Epithelial cell of proximal tubule (primary cell): ENCODE results near the gene CDH23. TPM values are rescaled to one million over a fixed set of nuclear protein-coding genes. Genes with fewer than 3 reads are reported as not detected.

Source experiments
- DNase-seq: peaks from one replicate; pipeline ENCODE4 v3.0.0-alpha.2; 2011; ENCODE audit warnings: low read depth
- H3K4me3 ChIP-seq: 2 replicates; pipeline ENCODE4 v1.5.1; 2011; ENCODE audit warnings: low read depth, mild to moderate bottlenecking, low read length
- total RNA-seq: library from RNA; depleted of rRNA; stranded (reverse); fragments of >200 nt; gene quantifications from 2 replicates; pipeline ENCODE4 v1.2.3, GENCODE V29; 2015
- TF ChIP-seq, protein P1 (sequence below): conservative IDR thresholded peaks from 2 replicates; pipeline ENCODE4 v1.5.1; 2012; ENCODE audit warnings: low read depth, mild to moderate bottlenecking, low read length

The CDH23 gene
- total RNA-seq, 1 donor from 2014 or later = under 0.01 TPM

DNA sequence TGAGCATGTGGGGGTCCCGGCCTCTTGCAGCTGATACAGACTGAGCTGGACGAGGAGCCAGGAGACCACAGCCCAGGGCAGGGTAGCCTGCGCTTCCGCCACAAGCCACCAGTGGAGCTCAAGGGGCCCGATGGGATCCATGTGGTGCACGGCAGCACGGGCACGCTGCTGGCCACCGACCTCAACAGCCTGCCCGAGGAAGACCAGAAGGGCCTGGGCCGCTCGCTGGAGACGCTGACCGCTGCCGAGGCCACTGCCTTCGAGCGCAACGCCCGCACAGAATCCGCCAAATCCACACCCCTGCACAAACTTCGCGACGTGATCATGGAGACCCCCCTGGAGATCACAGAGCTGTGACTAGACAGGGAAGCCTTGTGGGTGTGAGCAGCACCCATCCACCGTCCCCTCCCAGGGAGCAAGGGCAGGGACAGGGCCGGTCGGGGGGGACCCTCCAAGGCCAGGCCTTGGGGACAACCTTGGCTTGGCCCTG lies 418.2 kb downstream of the CDH23 start:
- TF ChIP-seq, protein P1, sequence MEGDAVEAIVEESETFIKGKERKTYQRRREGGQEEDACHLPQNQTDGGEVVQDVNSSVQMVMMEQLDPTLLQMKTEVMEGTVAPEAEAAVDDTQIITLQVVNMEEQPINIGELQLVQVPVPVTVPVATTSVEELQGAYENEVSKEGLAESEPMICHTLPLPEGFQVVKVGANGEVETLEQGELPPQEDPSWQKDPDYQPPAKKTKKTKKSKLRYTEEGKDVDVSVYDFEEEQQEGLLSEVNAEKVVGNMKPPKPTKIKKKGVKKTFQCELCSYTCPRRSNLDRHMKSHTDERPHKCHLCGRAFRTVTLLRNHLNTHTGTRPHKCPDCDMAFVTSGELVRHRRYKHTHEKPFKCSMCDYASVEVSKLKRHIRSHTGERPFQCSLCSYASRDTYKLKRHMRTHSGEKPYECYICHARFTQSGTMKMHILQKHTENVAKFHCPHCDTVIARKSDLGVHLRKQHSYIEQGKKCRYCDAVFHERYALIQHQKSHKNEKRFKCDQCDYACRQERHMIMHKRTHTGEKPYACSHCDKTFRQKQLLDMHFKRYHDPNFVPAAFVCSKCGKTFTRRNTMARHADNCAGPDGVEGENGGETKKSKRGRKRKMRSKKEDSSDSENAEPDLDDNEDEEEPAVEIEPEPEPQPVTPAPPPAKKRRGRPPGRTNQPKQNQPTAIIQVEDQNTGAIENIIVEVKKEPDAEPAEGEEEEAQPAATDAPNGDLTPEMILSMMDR = no peak
- H3K4me3 ChIP-seq = no peak overlapping the region
- no peak for DNase-seq

DNA sequence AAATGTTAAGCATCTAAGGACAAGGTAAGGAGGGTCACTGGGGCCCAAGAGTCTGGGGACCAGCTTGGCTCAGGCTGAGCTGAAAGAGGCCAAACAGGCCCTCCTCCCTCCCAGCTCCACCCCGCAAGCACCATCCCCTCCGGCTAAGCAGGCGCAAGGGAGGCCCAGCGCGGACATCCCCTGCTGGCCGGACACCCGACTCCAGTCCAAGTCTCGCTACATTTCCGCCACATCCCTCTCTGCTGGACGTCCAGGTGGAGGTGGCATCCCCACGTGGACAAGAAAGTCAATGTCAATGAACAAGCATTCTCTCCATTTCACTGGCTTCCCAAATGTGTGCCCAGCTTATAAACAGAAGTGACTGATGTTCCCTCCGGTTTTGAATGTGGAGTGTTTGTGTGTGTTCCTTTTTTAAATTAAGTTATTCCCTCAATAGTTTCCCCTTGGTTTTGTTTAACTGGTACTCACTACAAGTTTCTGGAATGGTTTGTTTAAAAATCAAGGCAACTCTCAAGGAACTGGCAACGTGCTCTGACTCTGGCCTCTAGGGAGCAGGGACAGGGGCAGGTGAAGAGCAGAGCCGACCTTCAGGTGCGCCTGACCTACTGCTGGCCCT lies 418.9 kb downstream of the CDH23 start:
- TF ChIP-seq, protein P1 = no peak
- H3K4me3 ChIP-seq = no peak overlapping the region
- DNase-seq = no peak

DNA sequence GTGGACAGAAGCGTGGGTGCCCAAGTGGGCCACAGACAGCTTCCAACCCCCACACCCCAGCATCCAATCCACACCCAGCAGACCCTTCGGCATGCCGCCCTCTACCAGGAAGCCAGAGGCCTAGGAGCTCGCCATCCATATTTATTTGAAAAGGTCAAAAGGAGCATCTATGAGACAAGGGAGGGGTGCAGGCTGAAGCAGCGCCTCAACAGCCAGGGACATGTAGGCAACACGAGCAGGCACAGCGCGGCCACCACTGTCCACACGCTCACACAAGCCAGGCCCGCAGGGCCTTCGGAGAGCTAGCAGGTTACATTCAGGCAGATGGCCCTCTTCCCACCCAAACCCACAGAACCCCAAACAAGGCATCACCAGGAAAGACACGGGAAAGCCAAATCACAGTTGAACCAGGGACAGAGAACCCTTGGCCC lies 419.7 kb downstream of the CDH23 start:
- no peak overlapping the region for H3K4me3 ChIP-seq
- TF ChIP-seq, protein P1 = no peak
- DNase-seq = no peak

DNA sequence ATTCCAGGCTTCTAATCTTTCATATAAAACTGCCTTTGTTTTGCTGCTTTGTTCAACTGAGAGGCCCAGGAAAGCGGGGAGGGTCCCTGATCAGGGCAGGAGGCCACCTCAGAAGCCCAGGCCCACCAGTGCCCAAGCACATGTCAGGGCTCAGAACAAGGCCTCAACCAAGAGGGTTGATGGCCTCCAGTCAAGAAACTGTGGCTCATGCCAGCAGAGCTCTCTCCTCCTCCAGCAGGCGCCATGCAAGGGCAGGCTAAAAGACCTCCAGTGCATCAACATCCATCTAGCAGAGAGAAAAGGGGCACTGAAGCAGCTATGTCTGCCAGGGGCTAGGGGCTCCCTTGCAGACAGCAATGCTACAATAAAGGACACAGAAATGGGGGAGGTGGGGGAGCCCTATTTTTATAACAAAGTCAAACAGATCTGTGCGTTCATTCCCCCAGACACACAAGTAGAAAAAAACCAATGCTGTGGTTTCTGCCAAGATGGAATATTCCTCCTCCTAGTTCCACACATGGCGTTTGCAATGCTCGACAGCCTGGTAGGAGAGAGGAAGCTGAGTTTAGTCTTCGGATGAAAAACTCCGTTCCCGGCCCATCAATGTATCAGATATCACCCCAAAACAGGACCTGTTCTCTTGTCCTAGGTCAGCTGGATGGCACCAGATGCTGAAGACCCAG lies 420.4 kb downstream of the CDH23 start:
- DNase-seq = no peak
- TF ChIP-seq, protein P1 = no peak
- H3K4me3 ChIP-seq = no peak overlapping the region

DNA sequence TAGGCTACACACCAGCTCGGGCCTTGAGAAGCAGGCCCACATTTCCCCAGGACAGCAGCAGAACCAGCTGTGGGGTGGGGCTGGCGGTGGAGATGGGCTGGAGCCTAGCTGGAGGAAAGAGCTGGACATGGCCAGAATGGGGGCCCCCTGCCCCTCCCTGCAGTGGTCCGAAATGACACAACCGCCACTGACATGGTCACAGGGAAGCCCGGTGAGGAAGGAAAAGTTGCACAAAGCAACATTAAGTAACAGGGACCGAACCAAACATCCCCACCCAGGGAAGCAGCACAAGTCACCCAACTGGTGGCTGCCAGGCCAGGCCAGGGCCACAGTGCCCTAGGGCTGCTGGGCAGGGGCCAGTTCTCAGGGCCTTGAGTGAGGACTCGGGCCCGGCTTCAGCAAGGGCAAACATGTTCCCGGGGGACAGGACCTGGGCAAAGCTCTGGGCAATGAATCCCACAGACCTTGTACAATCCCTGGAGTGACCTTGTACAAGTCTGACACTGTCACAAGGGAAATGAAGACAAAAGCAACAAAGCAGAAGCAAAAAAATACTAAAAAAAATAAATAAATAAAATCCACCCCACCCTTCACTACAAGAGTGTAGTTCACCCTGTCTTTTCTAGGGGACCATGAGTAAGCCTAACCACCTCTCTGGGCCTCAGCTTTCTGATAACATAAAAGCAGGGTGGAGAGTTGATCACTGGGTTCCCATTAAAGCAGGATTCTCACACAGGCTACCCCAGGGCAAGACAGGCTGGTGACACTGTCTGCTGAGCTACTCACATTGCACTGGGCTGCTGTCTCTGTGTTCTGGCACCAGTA lies 421.3 kb downstream of the CDH23 start:
- TF ChIP-seq, protein P1 = no peak
- no peak overlapping the region for H3K4me3 ChIP-seq
- DNase-seq = no peak

DNA sequence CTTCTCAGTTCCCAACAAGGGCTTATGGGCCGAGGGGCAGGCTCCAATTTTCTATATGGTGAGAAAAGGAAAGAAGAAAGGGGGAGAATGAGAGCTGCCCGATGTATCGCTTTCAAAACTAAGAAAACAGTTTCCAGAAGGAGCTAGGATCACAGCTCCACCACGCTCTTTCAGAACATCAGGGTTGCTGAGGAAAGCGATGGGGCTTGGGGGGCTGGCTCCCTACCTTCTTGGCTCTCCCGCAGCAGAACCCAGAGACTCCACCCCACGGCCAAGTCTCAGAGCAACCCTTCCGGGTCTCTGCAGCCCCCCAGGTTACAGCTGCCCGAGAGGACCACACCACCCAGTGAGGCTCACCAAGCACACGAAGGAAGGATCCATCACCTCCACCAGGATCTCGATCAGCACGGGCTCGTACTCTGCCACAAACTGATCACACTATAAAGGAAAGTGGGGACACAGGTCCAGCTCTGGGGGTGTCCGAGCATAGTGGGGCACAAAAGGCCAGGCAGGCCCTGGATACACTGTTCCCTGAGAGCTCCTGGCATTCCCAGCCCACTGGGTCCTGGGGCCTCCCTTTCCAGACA lies 422.0 kb downstream of the CDH23 start:
- DNase-seq = no peak
- no peak overlapping the region for H3K4me3 ChIP-seq
- TF ChIP-seq, protein P1 = no peak
